OCI-LY7 (cell line): ENCODE measurements around the gene REC114. TPM values are rescaled to one million over a fixed set of nuclear protein-coding genes. Genes with fewer than 3 reads are reported as not detected.

Source experiments
- BruUV-seq: library from RNA; stranded (reverse); fragments of 400-500 nt; replicated peaks from 2 replicates; lab custom pipeline; 2021; lab: Mats Ljungman, UMichigan
- CTCF ChIA-PET: fragments of 300-600 bp; sonication (Branson Sonifier 250); formaldehyde crosslinking; loops from one replicate; lab custom pipeline; 2022; ENCODE audit warnings: antibody characterized with exemption; ENCODE audit not compliant: unreplicated experiment; lab: Charles Lee
- POLR2A ChIA-PET: fragments of 300-600 bp; sonication (Branson Sonifier 250); formaldehyde crosslinking; loops from one replicate; lab custom pipeline; 2022; ENCODE audit warnings: antibody characterized with exemption; lab: Charles Lee
- DNase-seq: peaks from one replicate; pipeline ENCODE4 v3.0.0-alpha.2; 2015; ENCODE audit warnings: low spot score
- H2AFZ ChIP-seq: fragments of 200-600 bp; sonication (generic), shearing (Covaris generic); 2 replicates; pipeline ENCODE4 v1.6.1; 2014; ENCODE audit warnings: mild to moderate bottlenecking, antibody characterized with exemption, low read length, moderate library complexity
- H3K27ac ChIP-seq: fragments of 200-600 bp; sonication (generic); 2 replicates; pipeline ENCODE4 v1.5.1; 2014; ENCODE audit warnings: mixed run types, low read depth, mild to moderate bottlenecking, moderate library complexity, low read length, inconsistent platforms; ENCODE audit not compliant: poor library complexity, severe bottlenecking
- H3K36me3 ChIP-seq: fragments of 200-600 bp; sonication (generic); 2 replicates; pipeline ENCODE4 v1.6.1; 2014; ENCODE audit warnings: mild to moderate bottlenecking, antibody characterized with exemption, low read length, moderate library complexity, mixed read lengths; ENCODE audit not compliant: insufficient read depth
- H3K4me1 ChIP-seq: fragments of 200-600 bp; sonication (generic); 2 replicates; pipeline ENCODE4 v1.5.1; 2014; ENCODE audit warnings: mild to moderate bottlenecking, low read length; ENCODE audit not compliant: insufficient read depth, poor library complexity, severe bottlenecking
- H3K4me2 ChIP-seq: fragments of 200-600 bp; sonication (generic); 2 replicates; pipeline ENCODE4 v1.6.1; 2014; ENCODE audit warnings: mild to moderate bottlenecking, low read length
- H3K4me3 ChIP-seq: fragments of 200-600 bp; sonication (generic); 2 replicates; pipeline ENCODE4 v1.5.1; 2014; ENCODE audit warnings: mild to moderate bottlenecking, low read depth, low read length; ENCODE audit not compliant: poor library complexity, severe bottlenecking
- H3K79me2 ChIP-seq: fragments of 200-600 bp; sonication (generic); 2 replicates; pipeline ENCODE4 v1.6.1; 2016; ENCODE audit warnings: low read depth, mild to moderate bottlenecking, low read length, moderate library complexity, mixed read lengths; ENCODE audit not compliant: insufficient read depth
- H3K9me2 ChIP-seq: fragments of 200-600 bp; sonication (generic); 2 replicates; pipeline ENCODE4 v1.6.1; 2016; ENCODE audit warnings: mild to moderate bottlenecking, low read length, mixed read lengths; ENCODE audit not compliant: insufficient read depth
- H3K9me3 ChIP-seq: fragments of 200-600 bp; sonication (generic); 2 replicates; pipeline ENCODE4 v1.6.1; 2014; ENCODE audit warnings: mild to moderate bottlenecking, mixed run types, low read length, mixed read lengths
- H4K20me1 ChIP-seq: fragments of 200-600 bp; sonication (generic); 2 replicates; pipeline ENCODE4 v1.6.1; 2014; ENCODE audit warnings: mild to moderate bottlenecking, antibody characterized with exemption, low read length, moderate library complexity, mixed read lengths; ENCODE audit not compliant: insufficient read depth
- EZH2phosphoT487 ChIP-seq: fragments of 200-600 bp; sonication (generic); IDR thresholded peaks from 2 replicates; pipeline ENCODE4 v1.6.1; 2018; ENCODE audit warnings: low read depth, borderline replicate concordance, mild to moderate bottlenecking, mixed run types, antibody characterized with exemption, low read length, moderate library complexity, mixed read lengths
- intact Hi-C: fragments of 100-400 bp; cut with micrococcal nuclease; formaldehyde crosslinking; loops from one replicate; pipeline ENCODE4 v1.10.0; 2022; ENCODE audit not compliant: unreplicated experiment
- total RNA-seq, 2 experiments: library from RNA; depleted of rRNA in 1 of 2; stranded (reverse); fragments of >200 nt in 1 of 2; shearing (Covaris generic) in 1 of 2; gene quantifications; 2 replicates each; pipeline ENCODE4 v1.2.3, GENCODE V29; 2014 to 2022
- TF ChIP-seq, protein P1 (sequence below): fragments of 200-600 bp; sonication (generic); conservative IDR thresholded peaks from 2 replicates; pipeline ENCODE4 v1.5.1; 2014; ENCODE audit warnings: mild to moderate bottlenecking, antibody characterized with exemption, low read length, moderate library complexity, mixed read lengths

The REC114 gene
- total RNA-seq, 2 experiments from 2014 or later: not detected

DNA sequence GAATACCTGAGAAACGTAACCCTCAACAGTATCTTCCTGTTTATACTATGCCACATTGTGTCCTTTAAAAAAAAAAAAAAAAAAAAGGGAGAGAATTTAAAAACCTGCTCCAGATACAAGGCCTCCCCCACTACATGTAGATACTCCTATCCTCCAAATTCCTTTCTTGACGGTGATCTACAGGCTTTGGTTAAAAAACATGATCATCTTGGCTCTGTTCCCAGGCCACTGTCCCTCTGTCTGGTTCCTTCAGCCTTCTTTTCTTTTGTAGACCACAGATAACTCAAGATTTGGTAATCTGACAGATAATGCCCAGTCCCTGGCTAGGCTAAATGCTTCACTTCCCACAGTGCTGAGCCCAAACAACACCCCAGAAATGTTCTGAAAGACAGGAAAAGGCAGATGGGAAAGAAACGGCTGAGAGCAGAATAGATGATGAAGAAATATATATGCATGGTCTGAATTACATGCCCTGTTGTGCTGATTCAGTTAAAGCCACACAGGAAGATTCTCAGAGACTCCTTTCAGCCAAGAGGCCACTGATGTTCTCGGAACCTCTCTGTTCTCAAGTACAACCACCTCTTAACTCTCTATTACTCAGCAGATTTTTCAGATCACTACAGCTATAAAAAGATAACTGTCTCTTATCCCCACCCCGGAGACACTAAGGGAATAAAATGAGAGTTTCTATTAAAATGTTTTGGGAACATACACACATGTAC is 141.9 kb downstream of the REC114 start:
- intact Hi-C loops: no loop called here
- POLR2A ChIA-PET: no interaction called here

DNA sequence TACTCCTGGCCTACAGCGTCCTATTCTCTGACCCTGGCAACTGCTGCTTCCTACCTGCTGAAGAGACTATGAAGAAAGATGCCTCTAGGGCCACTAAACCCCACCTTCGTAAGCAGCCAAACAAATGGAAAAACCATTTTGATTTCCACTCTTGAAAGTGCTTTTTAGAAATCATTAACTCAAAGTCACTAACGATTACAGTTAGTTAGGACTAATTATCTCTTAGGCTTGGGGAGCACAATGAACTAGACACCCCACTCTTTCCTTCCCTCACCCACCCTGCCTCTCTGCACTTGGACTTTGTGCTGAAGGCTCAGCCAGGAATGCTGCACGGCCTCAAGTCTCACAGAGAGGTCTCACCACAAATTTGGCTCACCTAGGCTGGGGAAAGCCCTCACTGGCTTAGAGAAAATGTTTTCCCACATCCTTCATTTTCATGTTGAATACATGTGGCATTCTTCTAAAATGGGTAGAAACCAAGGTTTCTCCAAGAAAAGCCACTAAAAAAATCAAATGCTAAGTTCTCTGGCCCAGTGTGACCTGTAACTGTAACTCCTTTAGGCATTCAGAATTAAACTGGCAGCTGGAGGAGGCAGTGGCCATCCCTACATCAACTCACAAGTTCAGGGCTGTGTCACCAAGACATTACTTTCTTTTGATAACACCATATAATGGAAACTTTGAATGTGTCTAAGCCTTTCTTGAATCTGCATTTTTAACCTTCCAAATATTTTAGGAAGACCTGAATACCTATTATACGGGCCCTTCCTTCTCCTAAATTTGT is 143.1 kb downstream of the REC114 start:
- Histone ChIP-seq H3K27ac (no peak overlapping the region), H3K4me2 (no peak overlapping the region), H3K4me3 (no peak overlapping the region), H3K9me3 (no peaks in the 10 kb centered on the region), H3K9me2 (no peaks in the 10 kb centered on the region), H3K36me3 (peaks cover 86% of the 10 kb centered on the region), H3K4me1 (no peaks in the 10 kb centered on the region), H3K79me2 (no peaks in the 10 kb centered on the region), H4K20me1 (no peaks in the 10 kb centered on the region), H2AFZ (no peak overlapping the region)
- TF ChIP-seq, protein P1, sequence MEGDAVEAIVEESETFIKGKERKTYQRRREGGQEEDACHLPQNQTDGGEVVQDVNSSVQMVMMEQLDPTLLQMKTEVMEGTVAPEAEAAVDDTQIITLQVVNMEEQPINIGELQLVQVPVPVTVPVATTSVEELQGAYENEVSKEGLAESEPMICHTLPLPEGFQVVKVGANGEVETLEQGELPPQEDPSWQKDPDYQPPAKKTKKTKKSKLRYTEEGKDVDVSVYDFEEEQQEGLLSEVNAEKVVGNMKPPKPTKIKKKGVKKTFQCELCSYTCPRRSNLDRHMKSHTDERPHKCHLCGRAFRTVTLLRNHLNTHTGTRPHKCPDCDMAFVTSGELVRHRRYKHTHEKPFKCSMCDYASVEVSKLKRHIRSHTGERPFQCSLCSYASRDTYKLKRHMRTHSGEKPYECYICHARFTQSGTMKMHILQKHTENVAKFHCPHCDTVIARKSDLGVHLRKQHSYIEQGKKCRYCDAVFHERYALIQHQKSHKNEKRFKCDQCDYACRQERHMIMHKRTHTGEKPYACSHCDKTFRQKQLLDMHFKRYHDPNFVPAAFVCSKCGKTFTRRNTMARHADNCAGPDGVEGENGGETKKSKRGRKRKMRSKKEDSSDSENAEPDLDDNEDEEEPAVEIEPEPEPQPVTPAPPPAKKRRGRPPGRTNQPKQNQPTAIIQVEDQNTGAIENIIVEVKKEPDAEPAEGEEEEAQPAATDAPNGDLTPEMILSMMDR: no peak
- TF ChIP-seq EZH2phosphoT487: no peak
- DNase-seq: no peak
- intact Hi-C loops: no loop called here
- ChIA-PET POLR2A (no interaction called here), CTCF (no interaction called here)
- BruUV-seq: no TSS peak

More for the DNA sequence above, 141.9 kb downstream of the REC114 start:
- no TSS peak for BruUV-seq
- no peaks in the 10 kb centered on the region for H3K9me3 ChIP-seq
- CTCF ChIA-PET: no interaction called here
- no peaks in the 10 kb centered on the region for H3K4me1 ChIP-seq
- peaks cover 81% of the 10 kb centered on the region for H3K36me3 ChIP-seq
- TF ChIP-seq, protein P1: no peak
- no peak for TF ChIP-seq EZH2phosphoT487
- no peaks in the 10 kb centered on the region for H4K20me1 ChIP-seq
- no peak overlapping the region for H3K4me2 ChIP-seq
- no peak overlapping the region for H3K4me3 ChIP-seq
- no peak overlapping the region for H3K27ac ChIP-seq
- H3K9me2 ChIP-seq: no peaks in the 10 kb centered on the region
- DNase-seq: no peak
- H2AFZ ChIP-seq: no peak overlapping the region
- H3K79me2 ChIP-seq: no peaks in the 10 kb centered on the region

DNA sequence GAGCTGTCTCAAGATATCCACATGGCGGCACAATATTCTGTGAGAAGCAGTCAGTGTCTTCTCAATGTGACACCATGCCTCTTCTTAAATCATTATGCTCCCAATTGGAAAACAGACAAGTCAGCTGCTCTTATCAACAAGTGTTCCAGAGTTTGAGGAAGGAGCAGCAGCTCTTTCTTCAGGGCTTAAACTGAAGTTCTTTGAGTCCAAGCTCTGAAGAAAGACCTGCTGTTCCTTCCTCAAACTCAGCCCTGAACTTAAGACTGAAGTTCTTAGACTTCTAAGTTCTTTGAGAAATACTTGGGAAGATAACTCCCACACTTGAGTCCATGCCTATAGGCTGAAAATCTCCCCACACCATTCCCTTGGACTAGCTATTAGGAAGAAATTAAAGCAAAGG is 146.8 kb downstream of the REC114 start:
- intact Hi-C loops: no loop called here
- Histone ChIP-seq H3K4me1 (no peaks in the 10 kb centered on the region), H3K9me2 (no peaks in the 10 kb centered on the region), H4K20me1 (no peaks in the 10 kb centered on the region), H3K36me3 (peaks cover 68% of the 10 kb centered on the region), H3K27ac (no peak overlapping the region), H3K4me3 (no peak overlapping the region), H3K9me3 (no peaks in the 10 kb centered on the region), H2AFZ (no peak overlapping the region), H3K79me2 (0 out of 2 replicates have a peak, but pooled peaks cover 3% of the 10 kb centered on the region), H3K4me2 (no peak overlapping the region)
- BruUV-seq: no TSS peak
- ChIA-PET CTCF (no interaction called here), POLR2A (interaction anchor here (0.8 kb wide), 1 partner anchor 16 kb away, joined by 5 read pairs; no protein-coding TSS in a partner anchor)
- DNase-seq: no peak
- TF ChIP-seq EZH2phosphoT487: no peak
- TF ChIP-seq, protein P1: no peak
